ENCODE results near the gene RCOR1. TPM values are rescaled to one million over a fixed set of nuclear protein-coding genes. Genes with fewer than 3 reads are reported as not detected.

RCOR1 gene
- total and polyA plus RNA-seq, 4 donors, result 13.7 to 19.1 (median 16.9) TPM

- Histone ChIP-seq H3K27me3 (ENCODE audit: control insufficient read depth, insufficient read depth, low read length) (no peaks in the 10 kb centered on the region), H3K9me3 (ENCODE audit: control insufficient read depth, insufficient read depth, low read length) (no peaks in the 10 kb centered on the region), H3K4me3 (ENCODE audit: low read depth, low read length) (no peak overlapping the region), H3K27ac (ENCODE audit: low read depth, low read length) (no peak overlapping the region), H3K4me1 (ENCODE audit: control insufficient read depth, insufficient read depth, low read length) (peaks cover 17% of the 10 kb centered on the region), H3K36me3 (ENCODE audit: control insufficient read depth, insufficient read depth, low read length) (peaks cover 13% of the 10 kb centered on the region)
- WGBS (ENCODE audit: insufficient coverage), result 95% methylated on average over 13 of the region's 14 CpGs
- DNase-seq (ENCODE audit: low read depth in 4 of 6, low spot score in 6 of 6), result no peak
These were observed 157.9 kb downstream of the RCOR1 start for GRCh38 chr14:102750376-102750775.

DNA sequence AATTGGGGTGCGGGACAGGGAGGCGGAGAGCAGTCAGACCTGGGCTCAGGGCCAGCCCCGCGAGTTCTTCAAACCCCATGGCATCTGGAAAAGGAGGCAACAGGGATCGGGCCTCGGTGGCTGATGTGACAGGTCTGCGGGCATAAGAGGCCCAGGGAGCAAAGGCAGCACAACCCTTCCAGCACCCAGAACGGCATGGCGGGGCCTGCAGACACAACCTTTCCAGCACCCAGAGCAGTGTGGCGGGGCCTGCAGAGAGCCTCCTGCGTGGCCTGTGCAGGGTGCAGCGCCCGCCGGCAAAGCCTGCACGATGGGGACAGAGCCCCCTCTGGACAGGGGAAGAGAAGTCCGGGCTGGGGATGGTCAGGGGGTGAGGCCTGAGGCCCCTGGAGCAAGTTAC, 158.6 kb downstream of the RCOR1 start:
- WGBS (ENCODE audit: insufficient coverage), result 90% methylated on average over 14 of the region's 16 CpGs
- Histone ChIP-seq H3K36me3 (ENCODE audit: control insufficient read depth, insufficient read depth, low read length) (peaks cover 13% of the 10 kb centered on the region), H3K9me3 (ENCODE audit: control insufficient read depth, insufficient read depth, low read length) (no peaks in the 10 kb centered on the region), H3K4me1 (ENCODE audit: control insufficient read depth, insufficient read depth, low read length) (peaks cover 17% of the 10 kb centered on the region), H3K27me3 (ENCODE audit: control insufficient read depth, insufficient read depth, low read length) (no peaks in the 10 kb centered on the region), H3K4me3 (ENCODE audit: low read depth, low read length) (no peak overlapping the region), H3K27ac (ENCODE audit: low read depth, low read length) (no peak overlapping the region)
- DNase-seq (ENCODE audit: low read depth in 4 of 6, low spot score in 6 of 6), result no peak

DNA sequence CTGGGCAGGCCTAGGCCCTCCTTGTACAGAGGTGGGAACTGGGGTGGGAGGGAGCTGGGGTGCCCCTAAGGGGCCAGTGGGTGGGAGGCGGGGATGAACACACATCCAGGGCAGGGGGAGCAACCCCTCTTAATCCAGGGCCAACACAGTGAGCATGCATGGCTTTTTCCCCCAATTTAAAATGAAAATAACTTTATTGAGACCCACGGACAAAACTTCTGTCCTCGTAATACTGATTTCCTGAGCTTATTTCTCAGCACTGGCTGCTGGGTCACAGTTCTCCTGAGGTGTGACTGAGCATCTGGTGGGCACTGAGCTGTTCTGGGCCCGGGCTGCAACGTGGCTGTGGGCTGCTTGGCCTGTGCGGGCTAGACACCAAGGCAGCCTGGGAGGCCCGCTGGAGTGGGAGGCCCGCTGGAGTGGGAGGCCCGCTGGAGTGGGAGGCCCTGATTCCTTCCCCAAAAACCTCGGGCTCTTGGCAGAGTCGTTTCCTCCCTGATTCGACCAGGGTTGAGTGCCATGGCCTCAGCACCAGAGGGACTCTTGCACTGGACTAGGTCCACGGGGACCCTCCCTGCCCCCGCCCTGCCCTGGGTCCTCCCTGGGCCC, 159.9 kb downstream of the RCOR1 start:
- Histone ChIP-seq H3K27ac (ENCODE audit: low read depth, low read length) (no peak overlapping the region), H3K9me3 (ENCODE audit: control insufficient read depth, insufficient read depth, low read length) (no peaks in the 10 kb centered on the region), H3K4me1 (ENCODE audit: control insufficient read depth, insufficient read depth, low read length) (peaks cover 17% of the 10 kb centered on the region), H3K36me3 (ENCODE audit: control insufficient read depth, insufficient read depth, low read length) (peaks cover 7% of the 10 kb centered on the region), H3K27me3 (ENCODE audit: control insufficient read depth, insufficient read depth, low read length) (no peaks in the 10 kb centered on the region), H3K4me3 (ENCODE audit: low read depth, low read length) (no peak overlapping the region)
- DNase-seq (ENCODE audit: low read depth in 4 of 6, low spot score in 6 of 6), result no peak
- WGBS (ENCODE audit: insufficient coverage), result 81% methylated on average over 13 of the region's 14 CpGs

- no peak for DNase-seq (ENCODE audit: low read depth in 4 of 6, low spot score in 6 of 6)
- no peak overlapping the region for H3K4me3 ChIP-seq (ENCODE audit: low read depth, low read length)
- H3K36me3 ChIP-seq (ENCODE audit: control insufficient read depth, insufficient read depth, low read length), result peaks cover 4% of the 10 kb centered on the region
- no peaks in the 10 kb centered on the region for H3K27me3 ChIP-seq (ENCODE audit: control insufficient read depth, insufficient read depth, low read length)
- H3K9me3 ChIP-seq (ENCODE audit: control insufficient read depth, insufficient read depth, low read length), result no peaks in the 10 kb centered on the region
- H3K4me1 ChIP-seq (ENCODE audit: control insufficient read depth, insufficient read depth, low read length), result peaks cover 11% of the 10 kb centered on the region
- H3K27ac ChIP-seq (ENCODE audit: low read depth, low read length), result no peak overlapping the region
- 81% methylated on average over 15 of the region's 17 CpGs for WGBS (ENCODE audit: insufficient coverage)
These were observed 162.2 kb downstream of the RCOR1 start for GRCh38 chr14:102754370-102755262.

DNA sequence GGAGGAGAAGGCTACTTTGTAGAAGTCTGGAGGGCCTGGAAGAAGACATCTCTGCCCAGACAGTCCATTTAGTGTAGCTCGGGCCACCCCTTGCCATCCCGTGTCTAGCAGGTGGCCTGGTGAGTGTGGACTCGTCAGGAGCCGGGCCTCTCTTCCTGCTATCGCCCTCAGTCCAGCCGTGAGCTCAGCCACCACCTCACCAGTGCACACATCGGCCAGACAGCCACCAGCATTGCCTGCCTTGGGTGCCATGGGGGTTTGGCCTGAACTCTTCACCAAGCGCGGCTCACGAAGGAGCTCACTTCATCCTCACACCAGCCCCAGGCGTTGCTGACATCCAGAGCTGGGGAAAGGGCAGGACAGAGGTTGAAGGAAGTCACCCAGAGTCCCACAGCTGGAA, 165.2 kb downstream of the RCOR1 start:
- 89% methylated on average over 11 of the region's 11 CpGs for WGBS (ENCODE audit: insufficient coverage)
- no peaks in the 10 kb centered on the region for H3K9me3 ChIP-seq (ENCODE audit: control insufficient read depth, insufficient read depth, low read length)
- peaks cover 11% of the 10 kb centered on the region for H3K4me1 ChIP-seq (ENCODE audit: control insufficient read depth, insufficient read depth, low read length)
- no peaks in the 10 kb centered on the region for H3K27me3 ChIP-seq (ENCODE audit: control insufficient read depth, insufficient read depth, low read length)
- no peak overlapping the region for H3K4me3 ChIP-seq (ENCODE audit: low read depth, low read length)
- H3K36me3 ChIP-seq (ENCODE audit: control insufficient read depth, insufficient read depth, low read length), result no peaks in the 10 kb centered on the region
- no peak for DNase-seq (ENCODE audit: low read depth in 4 of 6, low spot score in 6 of 6)
- no peak overlapping the region for H3K27ac ChIP-seq (ENCODE audit: low read depth, low read length)

DNA sequence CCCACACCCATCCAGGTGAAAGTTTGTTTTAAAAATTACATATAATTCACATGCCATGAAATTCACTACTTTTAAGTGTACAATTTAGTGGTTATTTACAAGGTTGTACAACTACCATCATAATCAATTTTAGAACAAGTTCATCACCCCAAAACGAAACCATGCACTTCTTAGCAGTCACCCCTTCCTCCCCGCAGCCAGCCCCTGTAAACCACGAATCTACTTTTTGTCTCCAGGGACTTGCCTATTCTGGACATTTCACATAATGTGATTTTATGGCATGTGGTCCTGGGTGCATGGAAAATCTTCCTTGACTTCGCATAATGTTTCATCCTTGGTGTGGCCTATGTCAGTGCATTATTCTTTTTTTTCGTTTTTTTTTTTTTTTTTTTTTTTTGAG, 165.6 kb downstream of the RCOR1 start:
- no peak overlapping the region for H3K27ac ChIP-seq (ENCODE audit: low read depth, low read length)

GRCh38 chr14:102759456-102760187, 167.2 kb downstream of the RCOR1 start:
- 40% methylated on average over 3 of the region's 10 CpGs for WGBS (ENCODE audit: insufficient coverage)
- no peaks in the 10 kb centered on the region for H3K9me3 ChIP-seq (ENCODE audit: control insufficient read depth, insufficient read depth, low read length)
- H3K36me3 ChIP-seq (ENCODE audit: control insufficient read depth, insufficient read depth, low read length), result no peaks in the 10 kb centered on the region
- no peak overlapping the region for H3K4me3 ChIP-seq (ENCODE audit: low read depth, low read length)
- DNase-seq (ENCODE audit: low read depth in 4 of 6, low spot score in 6 of 6), result peak in 2 of 6 donors; percentile 35 to 41
- no peaks in the 10 kb centered on the region for H3K27me3 ChIP-seq (ENCODE audit: control insufficient read depth, insufficient read depth, low read length)
- no peak overlapping the region for H3K27ac ChIP-seq (ENCODE audit: low read depth, low read length)
- peaks cover 11% of the 10 kb centered on the region for H3K4me1 ChIP-seq (ENCODE audit: control insufficient read depth, insufficient read depth, low read length)

More for the DNA sequence above, 165.6 kb downstream of the RCOR1 start:
- no peaks in the 10 kb centered on the region for H3K9me3 ChIP-seq (ENCODE audit: control insufficient read depth, insufficient read depth, low read length)
- H3K36me3 ChIP-seq (ENCODE audit: control insufficient read depth, insufficient read depth, low read length), result no peaks in the 10 kb centered on the region
- H3K4me1 ChIP-seq (ENCODE audit: control insufficient read depth, insufficient read depth, low read length), result peaks cover 11% of the 10 kb centered on the region
- DNase-seq (ENCODE audit: low read depth in 4 of 6, low spot score in 6 of 6), result no peak
- WGBS (ENCODE audit: insufficient coverage), result no CpG with 5 or more reads among the region's 5 CpGs
- no peak overlapping the region for H3K4me3 ChIP-seq (ENCODE audit: low read depth, low read length)
- no peaks in the 10 kb centered on the region for H3K27me3 ChIP-seq (ENCODE audit: control insufficient read depth, insufficient read depth, low read length)

DNA sequence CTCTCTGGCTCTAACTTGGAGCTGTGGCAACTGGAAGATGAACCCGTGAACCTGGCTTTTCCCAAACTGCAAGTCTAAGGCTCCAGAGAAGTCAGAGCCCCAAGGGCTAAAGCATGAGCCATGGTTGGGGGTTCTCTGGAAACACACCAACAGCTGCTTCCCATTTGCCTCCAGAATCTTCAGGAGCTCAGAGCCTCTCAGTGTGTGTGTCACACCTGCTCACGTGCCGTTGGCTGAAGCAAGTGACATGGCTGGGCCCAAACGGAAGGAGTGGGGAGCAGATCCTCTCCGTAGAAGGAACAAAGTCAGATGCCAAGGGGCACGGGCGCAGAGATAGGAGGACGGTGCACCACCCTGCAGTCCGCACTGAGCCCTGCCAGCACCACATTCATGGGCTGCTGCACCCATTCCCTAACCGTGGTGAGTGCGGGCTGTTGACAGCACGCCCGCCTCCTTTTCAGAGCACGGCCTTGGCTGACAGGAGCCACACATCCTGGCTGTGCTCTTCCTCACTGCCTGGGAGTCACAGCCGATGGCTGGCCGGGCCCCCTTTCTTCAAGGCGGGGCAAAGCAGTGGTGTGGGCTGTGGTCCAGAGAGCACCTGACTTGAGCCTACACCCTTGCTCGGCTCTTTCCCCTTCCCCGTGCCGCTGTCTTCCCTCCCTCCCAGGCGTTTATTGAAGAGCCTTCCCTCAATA, 168.2 kb downstream of the RCOR1 start:
- DNase-seq (ENCODE audit: low read depth in 4 of 6, low spot score in 6 of 6), result peak in 1 of 6 donors; percentile 15
- Histone ChIP-seq H3K4me1 (ENCODE audit: control insufficient read depth, insufficient read depth, low read length) (peaks cover 11% of the 10 kb centered on the region), H3K27ac (ENCODE audit: low read depth, low read length) (no peak overlapping the region), H3K36me3 (ENCODE audit: control insufficient read depth, insufficient read depth, low read length) (no peaks in the 10 kb centered on the region), H3K9me3 (ENCODE audit: control insufficient read depth, insufficient read depth, low read length) (no peaks in the 10 kb centered on the region), H3K27me3 (ENCODE audit: control insufficient read depth, insufficient read depth, low read length) (no peaks in the 10 kb centered on the region), H3K4me3 (ENCODE audit: low read depth, low read length) (no peak overlapping the region)
- WGBS (ENCODE audit: insufficient coverage), result 36% methylated on average over 20 of the region's 21 CpGs

GRCh38 chr14:102761206-102761605, 168.8 kb downstream of the RCOR1 start:
- no peak overlapping the region for H3K27ac ChIP-seq (ENCODE audit: low read depth, low read length)
- no peaks in the 10 kb centered on the region for H3K9me3 ChIP-seq (ENCODE audit: control insufficient read depth, insufficient read depth, low read length)
- DNase-seq (ENCODE audit: low read depth in 4 of 6, low spot score in 6 of 6), result no peak
- no peaks in the 10 kb centered on the region for H3K36me3 ChIP-seq (ENCODE audit: control insufficient read depth, insufficient read depth, low read length)
- 68% methylated on average over 14 of the region's 15 CpGs for WGBS (ENCODE audit: insufficient coverage)
- H3K4me3 ChIP-seq (ENCODE audit: low read depth, low read length), result no peak overlapping the region
- H3K27me3 ChIP-seq (ENCODE audit: control insufficient read depth, insufficient read depth, low read length), result no peaks in the 10 kb centered on the region
- H3K4me1 ChIP-seq (ENCODE audit: control insufficient read depth, insufficient read depth, low read length), result peaks cover 11% of the 10 kb centered on the region
